ENCODE data around the gene AXL.
"Not testable (repeated sequence)": the region's sequence is repeated elsewhere in the genome, so short reads cannot be mapped to it uniquely, and the experiment has no call there.

The AXL gene
- total RNA-seq = 0.07 to 0.62 reads per million in 2 donors

- peak in 1 of 5 experiments; percentile 39 for DNase-seq
Measured at GRCh38 chr19:41218615-41219507, at the start of gene AXL. Gene AXL (plus strand): TSS chr19:41219223. CDS start chr19:41219393, 170 bp downstream.

GRCh38 chr19:41172297-41173164 is 46.5 kb upstream of the AXL start:
- no peak for DNase-seq

GRCh38 chr19:41174297-41174928 is 44.6 kb upstream of the AXL start:
- no peak for DNase-seq

- DNase-seq = no peak
Measured at GRCh38 chr19:41175801-41176777, 42.9 kb upstream of the AXL start.

GRCh38 chr19:41180173-41180572 is 38.9 kb upstream of the AXL start:
- DNase-seq = not testable (repeated sequence)

- no peak for DNase-seq
Measured at GRCh38 chr19:41186971-41187883, 31.8 kb upstream of the AXL start.

GRCh38 chr19:41187884-41188279 is 31.1 kb upstream of the AXL start:
- no peak for DNase-seq

- DNase-seq = no peak
Measured at GRCh38 chr19:41189425-41190065, 29.5 kb upstream of the AXL start.

GRCh38 chr19:41192574-41193429 is 26.2 kb upstream of the AXL start, which contains the start of gene CYP2S1:
Gene CYP2S1 (plus strand): TSS chr19:41193219. CDS start chr19:41193265, 46 bp downstream.
- peak in 1 of 5 experiments; percentile 40 for DNase-seq

- no peak for DNase-seq
Measured at GRCh38 chr19:41193430-41194156, 25.4 kb upstream of the AXL start.

GRCh38 chr19:41194157-41194552 is 24.9 kb upstream of the AXL start:
- DNase-seq = no peak

GRCh38 chr19:41195675-41196497 is 23.1 kb upstream of the AXL start:
- no peak for DNase-seq

GRCh38 chr19:41198559-41198958 is 20.5 kb upstream of the AXL start:
- no peak for DNase-seq

- DNase-seq = no peak
Measured at GRCh38 chr19:41203371-41203770, 15.7 kb upstream of the AXL start.

- peak; percentile 41 to 86 (median 71) for DNase-seq
Measured at GRCh38 chr19:41204338-41204737, 14.7 kb upstream of the AXL start.

GRCh38 chr19:41205995-41206394 is 13.0 kb upstream of the AXL start:
- DNase-seq = peak in 1 of 5 experiments; percentile 33

GRCh38 chr19:41206456-41206855 is 12.6 kb upstream of the AXL start:
- DNase-seq = no peak
